GM23338 (cell line): ENCODE results near the gene PVALEF.

Experiments used
- EZH2 ChIP-seq: fragments of 200-600 bp; sonication (generic); IDR thresholded peaks from one replicate; pipeline ENCODE4 v1.8.0; 2017; ENCODE audit warnings: antibody characterized with exemption, mild to moderate bottlenecking, low read depth; ENCODE audit not compliant: unreplicated experiment
- EZH2phosphoT487 ChIP-seq: fragments of 200-600 bp; sonication (generic); IDR thresholded peaks from one replicate; pipeline ENCODE4 v1.8.1; 2018; ENCODE audit warnings: antibody characterized with exemption; ENCODE audit not compliant: unreplicated experiment
- JUNB ChIP-seq: IDR thresholded peaks from one replicate; pipeline ENCODE4 v1.6.1; 2016; ENCODE audit warnings: antibody characterized with exemption; ENCODE audit not compliant: unreplicated experiment
- POLR2AphosphoS5 ChIP-seq: IDR thresholded peaks from 2 replicates; pipeline ENCODE4 v1.6.1; 2016; ENCODE audit warnings: antibody characterized with exemption, low read depth
- TF ChIP-seq, protein P1 (sequence below), 2 experiments: fragments of 200-600 bp in 1 of 2; sonication (generic) in 1 of 2; conservative IDR thresholded peaks; 2 replicates each; pipeline versions ENCODE4 v1.5.1 to v1.6.1; 2016 to 2017; ENCODE audit warnings: antibody characterized with exemption in 2 of 2, low read depth in 2 of 2, mild to moderate bottlenecking in 2 of 2, moderate library complexity in 1 of 2
- TF ChIP-seq, protein P2 (sequence below): IDR thresholded peaks from one replicate; pipeline ENCODE4 v1.6.1; 2018; ENCODE audit warnings: antibody characterized with exemption; ENCODE audit not compliant: unreplicated experiment
- TF ChIP-seq, protein P3 (sequence below): fragments of 250-450 bp; sonication (Bioruptor Pico); IDR thresholded peaks from 2 replicates; pipeline ENCODE4 v1.5.0; 2020; ENCODE audit warnings: mild to moderate bottlenecking, moderate library complexity
- TF ChIP-seq, protein P4 (sequence below): IDR thresholded peaks from 2 replicates; pipeline ENCODE4 v1.6.1; 2016; ENCODE audit warnings: antibody characterized with exemption

DNA sequence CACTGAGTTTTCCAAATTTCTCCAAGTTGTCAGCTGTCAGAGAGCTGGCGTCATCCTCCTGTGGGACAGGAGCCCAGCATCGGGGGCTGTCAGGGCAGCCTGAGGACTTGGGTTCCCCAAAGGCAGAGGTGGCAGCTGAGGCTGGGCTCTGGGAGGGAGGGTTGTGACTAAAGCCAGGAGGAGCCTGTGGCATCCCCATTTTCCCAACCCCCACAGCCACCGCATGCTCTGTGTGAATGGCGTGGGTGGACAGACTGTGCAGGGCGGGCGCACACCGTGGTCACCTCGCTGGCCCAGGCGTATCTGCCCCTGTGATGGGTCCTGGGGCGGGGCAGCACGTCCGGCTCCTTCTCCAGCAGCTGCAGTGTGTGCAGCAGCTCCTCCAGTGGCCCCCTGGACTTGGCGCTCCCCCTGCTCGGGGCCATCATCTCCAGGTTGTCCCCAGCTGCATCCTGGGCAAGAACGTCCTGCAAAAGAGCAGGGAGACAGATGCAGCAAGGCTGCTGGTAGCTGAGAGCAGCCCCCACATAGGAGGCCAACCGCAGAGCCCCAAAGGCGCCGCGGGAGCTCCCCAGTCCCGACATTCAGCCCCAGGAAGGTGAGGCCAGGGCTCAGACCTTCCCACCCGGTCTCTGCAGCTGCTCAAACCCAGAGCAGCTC is 32.7 kb downstream of the PVALEF start:
- TF ChIP-seq EZH2phosphoT487 (no peak), POLR2AphosphoS5 (no peak), EZH2 (no peak), JUNB (no peak)
- TF ChIP-seq, protein P1, sequence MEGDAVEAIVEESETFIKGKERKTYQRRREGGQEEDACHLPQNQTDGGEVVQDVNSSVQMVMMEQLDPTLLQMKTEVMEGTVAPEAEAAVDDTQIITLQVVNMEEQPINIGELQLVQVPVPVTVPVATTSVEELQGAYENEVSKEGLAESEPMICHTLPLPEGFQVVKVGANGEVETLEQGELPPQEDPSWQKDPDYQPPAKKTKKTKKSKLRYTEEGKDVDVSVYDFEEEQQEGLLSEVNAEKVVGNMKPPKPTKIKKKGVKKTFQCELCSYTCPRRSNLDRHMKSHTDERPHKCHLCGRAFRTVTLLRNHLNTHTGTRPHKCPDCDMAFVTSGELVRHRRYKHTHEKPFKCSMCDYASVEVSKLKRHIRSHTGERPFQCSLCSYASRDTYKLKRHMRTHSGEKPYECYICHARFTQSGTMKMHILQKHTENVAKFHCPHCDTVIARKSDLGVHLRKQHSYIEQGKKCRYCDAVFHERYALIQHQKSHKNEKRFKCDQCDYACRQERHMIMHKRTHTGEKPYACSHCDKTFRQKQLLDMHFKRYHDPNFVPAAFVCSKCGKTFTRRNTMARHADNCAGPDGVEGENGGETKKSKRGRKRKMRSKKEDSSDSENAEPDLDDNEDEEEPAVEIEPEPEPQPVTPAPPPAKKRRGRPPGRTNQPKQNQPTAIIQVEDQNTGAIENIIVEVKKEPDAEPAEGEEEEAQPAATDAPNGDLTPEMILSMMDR (conservative IDR thresholded peaks at IDR 0.05; ENCODE audit: low read depth in 2 of 2): no peak
- TF ChIP-seq, protein P2, sequence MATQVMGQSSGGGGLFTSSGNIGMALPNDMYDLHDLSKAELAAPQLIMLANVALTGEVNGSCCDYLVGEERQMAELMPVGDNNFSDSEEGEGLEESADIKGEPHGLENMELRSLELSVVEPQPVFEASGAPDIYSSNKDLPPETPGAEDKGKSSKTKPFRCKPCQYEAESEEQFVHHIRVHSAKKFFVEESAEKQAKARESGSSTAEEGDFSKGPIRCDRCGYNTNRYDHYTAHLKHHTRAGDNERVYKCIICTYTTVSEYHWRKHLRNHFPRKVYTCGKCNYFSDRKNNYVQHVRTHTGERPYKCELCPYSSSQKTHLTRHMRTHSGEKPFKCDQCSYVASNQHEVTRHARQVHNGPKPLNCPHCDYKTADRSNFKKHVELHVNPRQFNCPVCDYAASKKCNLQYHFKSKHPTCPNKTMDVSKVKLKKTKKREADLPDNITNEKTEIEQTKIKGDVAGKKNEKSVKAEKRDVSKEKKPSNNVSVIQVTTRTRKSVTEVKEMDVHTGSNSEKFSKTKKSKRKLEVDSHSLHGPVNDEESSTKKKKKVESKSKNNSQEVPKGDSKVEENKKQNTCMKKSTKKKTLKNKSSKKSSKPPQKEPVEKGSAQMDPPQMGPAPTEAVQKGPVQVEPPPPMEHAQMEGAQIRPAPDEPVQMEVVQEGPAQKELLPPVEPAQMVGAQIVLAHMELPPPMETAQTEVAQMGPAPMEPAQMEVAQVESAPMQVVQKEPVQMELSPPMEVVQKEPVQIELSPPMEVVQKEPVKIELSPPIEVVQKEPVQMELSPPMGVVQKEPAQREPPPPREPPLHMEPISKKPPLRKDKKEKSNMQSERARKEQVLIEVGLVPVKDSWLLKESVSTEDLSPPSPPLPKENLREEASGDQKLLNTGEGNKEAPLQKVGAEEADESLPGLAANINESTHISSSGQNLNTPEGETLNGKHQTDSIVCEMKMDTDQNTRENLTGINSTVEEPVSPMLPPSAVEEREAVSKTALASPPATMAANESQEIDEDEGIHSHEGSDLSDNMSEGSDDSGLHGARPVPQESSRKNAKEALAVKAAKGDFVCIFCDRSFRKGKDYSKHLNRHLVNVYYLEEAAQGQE: no peak
- TF ChIP-seq, protein P3, sequence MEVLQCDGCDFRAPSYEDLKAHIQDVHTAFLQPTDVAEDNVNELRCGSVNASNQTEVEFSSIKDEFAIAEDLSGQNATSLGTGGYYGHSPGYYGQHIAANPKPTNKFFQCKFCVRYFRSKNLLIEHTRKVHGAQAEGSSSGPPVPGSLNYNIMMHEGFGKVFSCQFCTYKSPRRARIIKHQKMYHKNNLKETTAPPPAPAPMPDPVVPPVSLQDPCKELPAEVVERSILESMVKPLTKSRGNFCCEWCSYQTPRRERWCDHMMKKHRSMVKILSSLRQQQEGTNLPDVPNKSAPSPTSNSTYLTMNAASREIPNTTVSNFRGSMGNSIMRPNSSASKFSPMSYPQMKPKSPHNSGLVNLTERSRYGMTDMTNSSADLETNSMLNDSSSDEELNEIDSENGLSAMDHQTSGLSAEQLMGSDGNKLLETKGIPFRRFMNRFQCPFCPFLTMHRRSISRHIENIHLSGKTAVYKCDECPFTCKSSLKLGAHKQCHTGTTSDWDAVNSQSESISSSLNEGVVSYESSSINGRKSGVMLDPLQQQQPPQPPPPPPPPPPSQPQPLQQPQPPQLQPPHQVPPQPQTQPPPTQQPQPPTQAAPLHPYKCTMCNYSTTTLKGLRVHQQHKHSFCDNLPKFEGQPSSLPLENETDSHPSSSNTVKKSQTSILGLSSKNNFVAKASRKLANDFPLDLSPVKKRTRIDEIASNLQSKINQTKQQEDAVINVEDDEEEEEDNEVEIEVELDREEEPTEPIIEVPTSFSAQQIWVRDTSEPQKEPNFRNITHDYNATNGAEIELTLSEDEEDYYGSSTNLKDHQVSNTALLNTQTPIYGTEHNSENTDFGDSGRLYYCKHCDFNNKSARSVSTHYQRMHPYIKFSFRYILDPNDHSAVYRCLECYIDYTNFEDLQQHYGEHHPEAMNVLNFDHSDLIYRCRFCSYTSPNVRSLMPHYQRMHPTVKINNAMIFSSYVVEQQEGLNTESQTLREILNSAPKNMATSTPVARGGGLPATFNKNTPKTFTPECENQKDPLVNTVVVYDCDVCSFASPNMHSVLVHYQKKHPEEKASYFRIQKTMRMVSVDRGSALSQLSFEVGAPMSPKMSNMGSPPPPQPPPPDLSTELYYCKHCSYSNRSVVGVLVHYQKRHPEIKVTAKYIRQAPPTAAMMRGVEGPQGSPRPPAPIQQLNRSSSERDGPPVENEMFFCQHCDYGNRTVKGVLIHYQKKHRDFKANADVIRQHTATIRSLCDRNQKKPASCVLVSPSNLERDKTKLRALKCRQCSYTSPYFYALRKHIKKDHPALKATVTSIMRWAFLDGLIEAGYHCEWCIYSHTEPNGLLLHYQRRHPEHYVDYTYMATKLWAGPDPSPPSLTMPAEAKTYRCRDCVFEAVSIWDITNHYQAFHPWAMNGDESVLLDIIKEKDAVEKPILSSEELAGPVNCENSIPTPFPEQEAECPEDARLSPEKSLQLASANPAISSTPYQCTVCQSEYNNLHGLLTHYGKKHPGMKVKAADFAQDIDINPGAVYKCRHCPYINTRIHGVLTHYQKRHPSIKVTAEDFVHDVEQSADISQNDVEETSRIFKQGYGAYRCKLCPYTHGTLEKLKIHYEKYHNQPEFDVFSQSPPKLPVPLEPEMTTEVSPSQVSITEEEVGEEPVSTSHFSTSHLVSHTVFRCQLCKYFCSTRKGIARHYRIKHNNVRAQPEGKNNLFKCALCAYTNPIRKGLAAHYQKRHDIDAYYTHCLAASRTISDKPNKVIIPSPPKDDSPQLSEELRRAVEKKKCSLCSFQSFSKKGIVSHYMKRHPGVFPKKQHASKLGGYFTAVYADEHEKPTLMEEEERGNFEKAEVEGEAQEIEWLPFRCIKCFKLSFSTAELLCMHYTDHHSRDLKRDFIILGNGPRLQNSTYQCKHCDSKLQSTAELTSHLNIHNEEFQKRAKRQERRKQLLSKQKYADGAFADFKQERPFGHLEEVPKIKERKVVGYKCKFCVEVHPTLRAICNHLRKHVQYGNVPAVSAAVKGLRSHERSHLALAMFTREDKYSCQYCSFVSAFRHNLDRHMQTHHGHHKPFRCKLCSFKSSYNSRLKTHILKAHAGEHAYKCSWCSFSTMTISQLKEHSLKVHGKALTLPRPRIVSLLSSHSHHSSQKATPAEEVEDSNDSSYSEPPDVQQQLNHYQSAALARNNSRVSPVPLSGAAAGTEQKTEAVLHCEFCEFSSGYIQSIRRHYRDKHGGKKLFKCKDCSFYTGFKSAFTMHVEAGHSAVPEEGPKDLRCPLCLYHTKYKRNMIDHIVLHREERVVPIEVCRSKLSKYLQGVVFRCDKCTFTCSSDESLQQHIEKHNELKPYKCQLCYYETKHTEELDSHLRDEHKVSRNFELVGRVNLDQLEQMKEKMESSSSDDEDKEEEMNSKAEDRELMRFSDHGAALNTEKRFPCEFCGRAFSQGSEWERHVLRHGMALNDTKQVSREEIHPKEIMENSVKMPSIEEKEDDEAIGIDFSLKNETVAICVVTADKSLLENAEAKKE (CRISPR knock-in tag): no peak
- TF ChIP-seq, protein P4, sequence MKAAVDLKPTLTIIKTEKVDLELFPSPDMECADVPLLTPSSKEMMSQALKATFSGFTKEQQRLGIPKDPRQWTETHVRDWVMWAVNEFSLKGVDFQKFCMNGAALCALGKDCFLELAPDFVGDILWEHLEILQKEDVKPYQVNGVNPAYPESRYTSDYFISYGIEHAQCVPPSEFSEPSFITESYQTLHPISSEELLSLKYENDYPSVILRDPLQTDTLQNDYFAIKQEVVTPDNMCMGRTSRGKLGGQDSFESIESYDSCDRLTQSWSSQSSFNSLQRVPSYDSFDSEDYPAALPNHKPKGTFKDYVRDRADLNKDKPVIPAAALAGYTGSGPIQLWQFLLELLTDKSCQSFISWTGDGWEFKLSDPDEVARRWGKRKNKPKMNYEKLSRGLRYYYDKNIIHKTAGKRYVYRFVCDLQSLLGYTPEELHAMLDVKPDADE: no peak
